Ishikawa (cell line): ENCODE data around the gene DMAC1.

Experiments used
- CEBPB ChIP-seq: IDR thresholded peaks from 2 replicates; pipeline ENCODE4 v1.6.1; 2012
- CREB1 ChIP-seq: IDR thresholded peaks from 2 replicates; pipeline ENCODE4 v1.6.1; 2012; ENCODE audit warnings: low read depth
- EGR1 ChIP-seq: IDR thresholded peaks from 2 replicates; pipeline ENCODE4 v1.6.1; 2012
- EP300 ChIP-seq: IDR thresholded peaks from 2 replicates; pipeline ENCODE4 v1.6.1; 2012; ENCODE audit warnings: borderline replicate concordance
- FOXM1 ChIP-seq: IDR thresholded peaks from 2 replicates; pipeline ENCODE4 v1.6.1; 2012; ENCODE audit warnings: low read depth, borderline replicate concordance
- RAD21 ChIP-seq: IDR thresholded peaks from 2 replicates; pipeline ENCODE4 v1.6.1; 2012; ENCODE audit warnings: low read depth
- TAF1 ChIP-seq: IDR thresholded peaks from 2 replicates; pipeline ENCODE4 v1.6.1; 2012; ENCODE audit warnings: low read depth, mild to moderate bottlenecking
- TCF12 ChIP-seq: IDR thresholded peaks from 2 replicates; pipeline ENCODE4 v1.6.1; 2012; ENCODE audit warnings: low read depth
- YY1 ChIP-seq: IDR thresholded peaks from 2 replicates; pipeline ENCODE4 v1.6.1; 2012; ENCODE audit warnings: low read depth
- ZBTB7A ChIP-seq: IDR thresholded peaks from 2 replicates; pipeline ENCODE4 v1.6.1; 2012; ENCODE audit warnings: low read depth
- TF ChIP-seq, protein P1 (sequence below): IDR thresholded peaks from 2 replicates; pipeline ENCODE4 v1.6.1; 2012
- TF ChIP-seq, protein P2 (sequence below): IDR thresholded peaks from 2 replicates; pipeline ENCODE4 v1.6.1; 2012; ENCODE audit warnings: low read depth, mild to moderate bottlenecking

DNA sequence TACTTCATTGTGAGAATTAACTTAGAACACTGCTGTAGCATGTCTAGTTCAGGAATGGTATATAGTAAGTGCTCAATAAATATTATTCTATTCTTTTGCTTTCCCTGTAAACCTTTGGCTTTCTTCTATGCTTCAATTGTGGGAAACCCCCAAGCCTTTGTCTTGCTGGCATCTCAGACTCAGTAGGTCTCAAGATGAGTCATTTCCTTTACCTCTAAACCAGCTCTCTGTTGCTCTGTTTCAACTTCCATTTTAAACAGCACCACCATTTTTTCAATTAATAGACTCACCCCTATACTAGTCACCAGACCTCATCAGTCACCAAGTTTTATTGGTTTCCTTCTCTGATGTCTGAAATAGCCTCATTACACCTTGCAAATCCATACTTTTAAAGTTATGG, 43.5 kb downstream of the DMAC1 start:
- TF ChIP-seq, protein P1, sequence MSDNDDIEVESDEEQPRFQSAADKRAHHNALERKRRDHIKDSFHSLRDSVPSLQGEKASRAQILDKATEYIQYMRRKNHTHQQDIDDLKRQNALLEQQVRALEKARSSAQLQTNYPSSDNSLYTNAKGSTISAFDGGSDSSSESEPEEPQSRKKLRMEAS: no peak
- TF ChIP-seq CREB1: no peak
- no peak for TF ChIP-seq EP300
- TF ChIP-seq TAF1: no peak
- no peak for TF ChIP-seq ZBTB7A
- no peak for TF ChIP-seq RAD21
- no peak for TF ChIP-seq EGR1
- TF ChIP-seq, protein P2, sequence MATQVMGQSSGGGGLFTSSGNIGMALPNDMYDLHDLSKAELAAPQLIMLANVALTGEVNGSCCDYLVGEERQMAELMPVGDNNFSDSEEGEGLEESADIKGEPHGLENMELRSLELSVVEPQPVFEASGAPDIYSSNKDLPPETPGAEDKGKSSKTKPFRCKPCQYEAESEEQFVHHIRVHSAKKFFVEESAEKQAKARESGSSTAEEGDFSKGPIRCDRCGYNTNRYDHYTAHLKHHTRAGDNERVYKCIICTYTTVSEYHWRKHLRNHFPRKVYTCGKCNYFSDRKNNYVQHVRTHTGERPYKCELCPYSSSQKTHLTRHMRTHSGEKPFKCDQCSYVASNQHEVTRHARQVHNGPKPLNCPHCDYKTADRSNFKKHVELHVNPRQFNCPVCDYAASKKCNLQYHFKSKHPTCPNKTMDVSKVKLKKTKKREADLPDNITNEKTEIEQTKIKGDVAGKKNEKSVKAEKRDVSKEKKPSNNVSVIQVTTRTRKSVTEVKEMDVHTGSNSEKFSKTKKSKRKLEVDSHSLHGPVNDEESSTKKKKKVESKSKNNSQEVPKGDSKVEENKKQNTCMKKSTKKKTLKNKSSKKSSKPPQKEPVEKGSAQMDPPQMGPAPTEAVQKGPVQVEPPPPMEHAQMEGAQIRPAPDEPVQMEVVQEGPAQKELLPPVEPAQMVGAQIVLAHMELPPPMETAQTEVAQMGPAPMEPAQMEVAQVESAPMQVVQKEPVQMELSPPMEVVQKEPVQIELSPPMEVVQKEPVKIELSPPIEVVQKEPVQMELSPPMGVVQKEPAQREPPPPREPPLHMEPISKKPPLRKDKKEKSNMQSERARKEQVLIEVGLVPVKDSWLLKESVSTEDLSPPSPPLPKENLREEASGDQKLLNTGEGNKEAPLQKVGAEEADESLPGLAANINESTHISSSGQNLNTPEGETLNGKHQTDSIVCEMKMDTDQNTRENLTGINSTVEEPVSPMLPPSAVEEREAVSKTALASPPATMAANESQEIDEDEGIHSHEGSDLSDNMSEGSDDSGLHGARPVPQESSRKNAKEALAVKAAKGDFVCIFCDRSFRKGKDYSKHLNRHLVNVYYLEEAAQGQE: no peak
- TF ChIP-seq TCF12: no peak
- no peak for TF ChIP-seq CEBPB
- TF ChIP-seq FOXM1: no peak
- no peak for TF ChIP-seq YY1
